GM21737 (cell line): Measurements from ENCODE around the gene USP36.

ENCODE experiments used
- ATAC-seq: cut with Tn5 transposase; IDR thresholded peaks from one replicate; pipeline ENCODE4 v1.9.1; 2021; ENCODE audit warnings: mild to moderate bottlenecking, moderate library complexity; ENCODE audit not compliant: unreplicated experiment

Gene USP36

GRCh38 chr17:78839235-78839761, 1.3 kb downstream of the USP36 start:
- ATAC-seq = no peak

DNA sequence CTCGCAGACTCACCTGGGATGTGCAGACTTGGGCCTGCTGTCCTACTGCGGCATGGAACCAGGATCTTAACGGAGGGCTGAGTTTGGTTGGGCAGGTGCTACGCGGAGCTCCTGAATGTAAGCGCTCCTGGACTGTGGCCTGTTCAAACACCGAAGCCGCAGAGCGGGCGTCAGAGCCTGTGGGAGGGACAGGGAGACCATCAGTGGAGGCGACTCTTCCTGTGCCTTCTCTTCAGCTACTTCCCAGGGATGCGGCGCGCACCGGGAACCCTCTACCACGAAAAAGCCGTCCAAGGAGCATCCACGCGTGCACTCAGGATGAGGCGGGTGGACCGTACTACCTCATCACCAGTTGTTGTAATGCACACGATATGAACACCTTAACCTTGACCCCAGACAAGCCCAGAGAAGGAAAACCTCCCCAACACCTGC, 2.0 kb downstream of the USP36 start:
- no peak for ATAC-seq

DNA sequence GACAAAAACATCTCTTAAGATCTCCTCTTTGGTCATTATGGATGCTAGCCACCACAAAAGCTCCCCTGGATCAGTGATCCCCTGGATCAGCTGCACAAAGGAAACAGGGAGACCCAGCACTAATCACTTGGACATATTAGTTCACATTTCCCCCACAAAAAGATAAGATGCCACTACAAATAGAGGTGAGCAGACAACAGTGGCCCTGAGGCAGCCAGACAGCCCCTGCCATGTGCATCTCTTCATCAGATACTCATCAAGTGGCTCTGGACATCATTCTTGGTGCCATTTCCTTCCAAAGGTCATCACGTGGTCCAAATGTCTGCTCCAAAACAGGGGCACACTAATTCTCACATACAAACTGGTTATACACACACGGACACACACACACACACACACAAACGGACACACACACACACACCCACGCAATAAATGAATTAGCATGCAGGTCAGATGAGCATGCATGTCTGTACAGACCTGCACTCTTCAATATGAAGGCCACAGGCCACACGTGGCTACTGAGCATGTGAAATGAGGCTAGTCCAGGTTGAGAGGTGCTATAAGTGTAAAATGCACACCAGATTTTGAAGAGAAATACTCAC, 4.1 kb downstream of the USP36 start:
- no peak for ATAC-seq

DNA sequence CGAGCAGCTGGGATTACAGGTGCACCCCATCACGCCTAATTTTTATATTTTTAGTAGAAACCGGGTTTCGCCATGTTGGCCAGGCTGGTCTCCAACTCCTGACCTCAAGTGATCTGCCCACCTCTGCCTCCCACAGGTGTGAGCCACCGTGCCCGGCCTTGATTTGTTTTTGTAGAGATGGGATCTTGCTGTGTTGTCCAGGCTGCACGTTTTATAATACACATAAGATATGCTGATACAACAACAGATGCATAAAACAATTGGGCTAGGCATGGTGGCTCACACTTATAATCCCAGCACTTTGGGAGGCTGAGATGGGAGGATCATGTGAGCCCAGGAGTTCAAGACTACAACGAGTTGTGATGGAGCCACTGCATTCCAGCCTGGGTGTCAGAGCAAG, 6.0 kb downstream of the USP36 start:
- ATAC-seq = no peak

- ATAC-seq = no peak
Measured at GRCh38 chr17:78832541-78832810, 8.1 kb downstream of the USP36 start.

- no peak for ATAC-seq
Measured at GRCh38 chr17:78831688-78832540, 8.7 kb downstream of the USP36 start.

DNA sequence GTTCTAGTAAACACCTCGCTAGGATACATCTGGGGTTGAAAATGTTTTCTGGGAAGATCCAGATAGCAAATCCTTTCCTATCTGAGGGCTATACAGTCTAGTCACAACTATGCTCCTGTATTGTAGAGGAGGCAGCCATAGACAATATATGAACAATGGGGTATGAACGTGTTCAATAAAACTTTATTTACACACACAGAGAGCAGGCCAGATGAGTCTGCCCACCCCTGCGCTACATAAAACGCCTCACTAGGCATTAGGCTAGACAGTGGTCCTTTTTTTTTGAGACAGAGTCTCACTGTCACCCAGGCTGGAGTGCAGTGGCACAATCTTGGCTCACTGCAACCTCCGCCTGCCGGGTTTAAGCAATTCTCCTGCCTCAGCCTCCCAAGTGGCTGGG, 11.1 kb downstream of the USP36 start:
- no peak for ATAC-seq

DNA sequence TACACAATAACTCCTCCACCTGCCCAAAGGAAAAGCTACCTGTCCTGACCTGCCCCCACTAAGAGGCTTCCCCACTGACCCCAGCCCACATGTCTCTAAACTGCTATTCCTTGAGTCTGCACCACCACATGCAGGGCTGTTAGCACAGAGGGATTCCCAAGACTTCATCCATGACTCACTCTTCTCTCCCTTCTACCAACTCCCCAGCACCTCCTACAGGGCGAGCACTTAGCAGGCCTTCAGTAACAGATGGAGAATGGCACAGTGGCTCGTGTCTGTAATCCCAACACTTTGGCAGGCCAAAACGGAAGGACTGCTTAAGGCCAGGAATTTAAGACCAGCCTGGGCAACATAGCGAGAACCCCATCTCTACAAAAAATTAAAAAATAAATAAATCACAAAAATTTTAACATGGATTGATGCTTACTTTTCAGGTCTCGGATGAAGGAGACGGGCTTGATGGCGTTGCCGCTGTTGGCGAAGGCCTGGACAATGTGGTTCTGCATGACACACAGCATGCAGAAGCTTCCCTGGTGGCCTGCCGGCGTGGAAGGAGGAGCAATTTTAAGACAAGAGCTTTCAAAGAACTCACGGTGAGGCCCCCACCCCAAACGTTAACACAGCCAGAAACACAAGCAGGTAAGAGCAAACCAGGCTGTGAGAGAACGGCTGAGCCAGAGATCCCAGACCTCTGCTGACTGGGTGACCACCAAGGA, 12.0 kb downstream of the USP36 start:
- ATAC-seq = no peak

GRCh38 chr17:78826836-78827509, 13.6 kb downstream of the USP36 start:
- no peak for ATAC-seq

GRCh38 chr17:78826421-78826820, 14.2 kb downstream of the USP36 start:
- no peak for ATAC-seq

DNA sequence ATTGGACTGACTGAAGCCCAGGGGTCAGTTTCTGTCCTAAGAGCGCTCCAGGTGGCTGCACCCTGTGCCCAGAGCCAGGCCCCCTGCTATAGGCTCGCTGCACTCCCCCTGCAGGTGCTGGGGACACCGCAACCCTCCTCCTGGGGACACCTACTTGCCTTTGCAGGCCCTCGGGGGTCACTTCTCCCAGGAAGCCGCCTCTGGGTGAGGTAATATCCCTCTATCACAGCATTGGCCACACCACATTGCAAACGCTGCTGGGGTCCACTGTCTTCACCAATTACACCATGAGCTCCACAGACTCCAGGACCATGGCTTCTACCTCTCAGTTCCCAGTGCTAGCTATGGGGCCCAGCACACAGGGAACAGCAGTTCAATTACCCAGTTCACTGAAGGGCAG, 14.9 kb downstream of the USP36 start:
- ATAC-seq = no peak

GRCh38 chr17:78824240-78824639, 16.4 kb downstream of the USP36 start:
- ATAC-seq = no peak

DNA sequence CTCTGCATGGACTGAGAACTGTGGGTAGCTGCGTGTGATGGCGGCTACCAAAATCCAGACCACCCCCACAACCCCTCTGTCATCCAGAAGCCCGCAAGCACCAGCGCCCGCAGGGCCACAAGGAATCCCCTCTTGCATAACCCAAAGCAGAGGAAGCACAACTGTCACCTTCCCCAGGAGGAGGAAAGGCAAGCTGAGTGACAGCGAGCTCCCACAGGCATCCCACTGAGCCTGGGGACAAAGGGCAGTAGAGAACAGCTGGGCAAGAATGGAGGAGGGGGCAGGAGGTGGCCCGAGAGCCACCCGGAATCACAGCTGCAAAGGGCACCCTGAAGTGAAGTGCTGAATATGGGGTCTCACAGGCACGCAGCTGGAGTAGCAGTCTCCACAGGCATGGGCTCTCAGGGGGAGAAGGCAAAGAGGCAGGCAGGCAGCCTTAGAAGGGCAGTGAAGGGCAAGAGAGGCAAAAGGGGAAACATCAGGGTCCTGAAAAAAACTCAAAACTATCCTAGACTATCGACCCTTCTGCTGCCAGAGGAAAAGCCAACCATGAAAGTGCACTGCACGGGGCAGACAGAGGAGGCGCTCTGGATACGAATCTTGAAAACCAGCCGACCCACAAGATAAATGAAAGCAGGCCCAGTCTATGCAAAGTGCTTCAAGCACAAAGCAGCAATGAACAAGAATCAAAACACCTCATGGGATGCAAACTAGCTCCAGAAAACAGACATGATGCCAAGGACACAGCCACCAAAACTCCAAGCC, 17.1 kb downstream of the USP36 start:
- no peak for ATAC-seq

- no peak for ATAC-seq
Measured at GRCh38 chr17:78822552-78822951, 18.1 kb downstream of the USP36 start.

GRCh38 chr17:78821961-78822360, 18.7 kb downstream of the USP36 start:
- ATAC-seq = no peak

DNA sequence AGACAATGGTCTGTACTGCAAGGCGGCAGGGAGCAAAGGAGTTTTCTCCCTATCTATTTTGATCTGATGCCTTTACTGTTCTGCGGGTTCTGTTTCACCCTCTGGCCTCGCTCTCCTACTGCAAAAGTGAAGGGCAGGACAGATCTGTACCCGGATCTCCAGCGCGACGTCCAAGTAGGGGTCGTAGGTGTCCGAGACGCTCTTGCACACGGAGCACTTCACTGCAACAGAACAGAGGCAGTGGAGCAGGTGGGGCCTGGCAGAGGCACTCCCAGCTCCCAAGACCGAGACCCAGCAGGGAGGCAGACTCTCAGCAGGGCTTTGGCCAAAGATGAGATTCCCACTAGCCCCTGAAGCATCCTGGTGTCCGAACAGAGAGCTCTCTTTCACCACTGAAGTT, 19.8 kb downstream of the USP36 start:
- no peak for ATAC-seq

DNA sequence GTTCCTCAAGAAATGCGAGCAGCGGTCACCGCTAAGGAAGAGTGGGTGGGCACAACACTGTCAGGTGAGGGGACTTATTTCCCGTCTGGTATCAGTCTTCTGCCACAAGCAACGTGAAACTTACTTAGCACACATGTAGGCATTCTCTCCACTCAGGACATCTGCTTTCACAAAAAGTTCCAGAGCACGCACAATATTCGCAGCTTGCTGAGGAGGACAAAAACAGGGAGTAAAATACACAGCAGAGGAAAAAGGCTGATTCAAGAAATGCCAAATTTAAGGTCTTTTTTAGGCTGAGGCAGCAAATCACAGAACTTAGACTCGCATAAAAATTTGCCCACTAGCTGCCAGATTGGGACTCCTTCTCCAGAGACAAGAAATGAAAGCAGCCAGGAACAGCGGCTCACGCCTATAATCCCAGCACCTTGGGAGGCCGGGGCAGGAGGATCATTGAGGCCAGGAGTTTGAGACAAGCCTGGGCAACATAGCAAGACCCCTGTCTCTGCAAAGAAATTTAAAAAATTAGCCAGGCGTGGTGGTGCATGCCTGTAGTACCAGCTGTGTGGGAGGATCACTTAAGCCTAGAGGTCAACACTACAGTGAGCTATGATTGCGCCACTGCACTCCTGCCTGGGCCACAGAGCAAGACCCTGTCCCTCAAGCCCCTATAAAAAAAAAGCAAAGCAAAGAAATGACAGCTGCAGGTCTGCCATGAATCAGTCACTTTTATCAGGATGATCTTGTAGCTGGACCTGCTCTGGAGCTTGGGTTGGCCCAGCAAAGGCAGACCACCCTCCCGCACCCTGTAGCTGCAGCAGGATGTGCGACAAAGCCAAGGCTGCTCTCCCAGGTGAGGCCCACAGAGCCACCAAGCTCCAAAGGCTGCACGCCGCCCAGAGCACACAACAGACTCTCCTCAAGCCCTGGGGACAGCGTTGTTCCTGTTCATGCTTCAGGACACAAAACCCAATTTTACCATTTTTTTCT, 20.5 kb downstream of the USP36 start:
- ATAC-seq = no peak

DNA sequence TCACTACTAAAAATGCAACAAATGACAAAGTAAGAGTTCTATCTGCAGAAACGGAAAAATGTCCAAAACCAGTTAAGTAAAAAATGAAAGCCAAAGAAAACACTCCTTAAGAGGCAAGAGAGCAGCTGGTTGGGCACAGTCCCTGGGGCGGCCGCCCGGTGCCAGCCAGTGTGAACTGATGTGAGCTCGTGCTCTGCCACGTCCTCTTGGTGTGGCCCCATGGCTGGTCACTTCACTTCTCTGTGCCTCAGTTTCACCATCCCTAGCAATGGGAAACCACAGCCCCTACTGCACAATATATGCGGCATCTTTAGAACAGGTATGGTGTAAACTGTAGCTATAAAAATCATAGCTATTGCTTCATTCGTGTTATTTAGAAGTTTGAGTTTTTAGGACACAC, 21.2 kb downstream of the USP36 start:
- no peak for ATAC-seq

DNA sequence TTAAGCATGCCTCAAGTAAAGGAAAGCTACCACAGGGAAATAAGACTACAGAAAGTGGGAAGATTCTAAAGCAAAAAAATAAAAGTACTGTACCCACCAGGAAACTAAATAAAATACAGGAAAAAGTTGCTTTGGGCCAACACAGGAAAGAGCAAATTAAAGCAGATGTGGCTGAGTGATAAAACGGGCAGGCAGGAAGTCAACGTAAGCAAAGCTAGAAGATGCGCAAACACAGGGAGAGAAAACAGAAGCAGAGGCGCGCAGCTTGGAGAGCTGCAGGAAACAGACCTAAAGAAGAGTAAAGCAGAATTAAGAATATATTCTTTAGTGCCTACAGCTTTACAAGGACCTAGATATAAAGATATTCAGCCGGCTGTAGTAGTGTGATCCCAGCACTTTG, 21.7 kb downstream of the USP36 start:
- no peak for ATAC-seq
